Measurements from ENCODE around the gene IWS1.
"Not testable (repeated sequence)": the region's sequence is repeated elsewhere in the genome, so short reads cannot be mapped to it uniquely, and the experiment has no call there.

IWS1 gene

DNA sequence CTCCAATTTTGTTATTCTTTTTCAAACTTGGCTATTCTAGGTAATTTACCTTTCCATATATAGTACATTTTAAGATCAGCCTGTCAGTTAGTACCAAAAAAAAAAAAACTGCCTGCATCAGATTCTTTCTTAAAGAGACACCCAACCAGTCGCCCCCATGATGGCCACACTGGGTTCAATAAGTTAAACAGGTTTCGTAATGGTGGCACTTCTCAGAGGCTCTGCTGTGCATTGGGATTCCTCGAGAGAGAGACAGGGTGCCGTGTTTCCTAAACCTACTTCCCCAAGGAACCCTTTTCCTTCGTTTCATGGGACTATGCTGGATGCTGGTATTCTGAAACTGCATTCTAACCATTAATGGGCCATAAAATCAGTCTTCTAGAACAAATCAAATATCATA, 46.6 kb upstream of the IWS1 start:
- no peak for DNase-seq (ENCODE audit: low read depth)
- H3K4me3 ChIP-seq (ENCODE audit: low read depth, low read length), result no peak overlapping the region
- TF ChIP-seq, protein P1, sequence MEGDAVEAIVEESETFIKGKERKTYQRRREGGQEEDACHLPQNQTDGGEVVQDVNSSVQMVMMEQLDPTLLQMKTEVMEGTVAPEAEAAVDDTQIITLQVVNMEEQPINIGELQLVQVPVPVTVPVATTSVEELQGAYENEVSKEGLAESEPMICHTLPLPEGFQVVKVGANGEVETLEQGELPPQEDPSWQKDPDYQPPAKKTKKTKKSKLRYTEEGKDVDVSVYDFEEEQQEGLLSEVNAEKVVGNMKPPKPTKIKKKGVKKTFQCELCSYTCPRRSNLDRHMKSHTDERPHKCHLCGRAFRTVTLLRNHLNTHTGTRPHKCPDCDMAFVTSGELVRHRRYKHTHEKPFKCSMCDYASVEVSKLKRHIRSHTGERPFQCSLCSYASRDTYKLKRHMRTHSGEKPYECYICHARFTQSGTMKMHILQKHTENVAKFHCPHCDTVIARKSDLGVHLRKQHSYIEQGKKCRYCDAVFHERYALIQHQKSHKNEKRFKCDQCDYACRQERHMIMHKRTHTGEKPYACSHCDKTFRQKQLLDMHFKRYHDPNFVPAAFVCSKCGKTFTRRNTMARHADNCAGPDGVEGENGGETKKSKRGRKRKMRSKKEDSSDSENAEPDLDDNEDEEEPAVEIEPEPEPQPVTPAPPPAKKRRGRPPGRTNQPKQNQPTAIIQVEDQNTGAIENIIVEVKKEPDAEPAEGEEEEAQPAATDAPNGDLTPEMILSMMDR (IDR thresholded peaks at IDR 0.05; ENCODE audit: low read depth, low read length, missing control alignments), result no peak

DNA sequence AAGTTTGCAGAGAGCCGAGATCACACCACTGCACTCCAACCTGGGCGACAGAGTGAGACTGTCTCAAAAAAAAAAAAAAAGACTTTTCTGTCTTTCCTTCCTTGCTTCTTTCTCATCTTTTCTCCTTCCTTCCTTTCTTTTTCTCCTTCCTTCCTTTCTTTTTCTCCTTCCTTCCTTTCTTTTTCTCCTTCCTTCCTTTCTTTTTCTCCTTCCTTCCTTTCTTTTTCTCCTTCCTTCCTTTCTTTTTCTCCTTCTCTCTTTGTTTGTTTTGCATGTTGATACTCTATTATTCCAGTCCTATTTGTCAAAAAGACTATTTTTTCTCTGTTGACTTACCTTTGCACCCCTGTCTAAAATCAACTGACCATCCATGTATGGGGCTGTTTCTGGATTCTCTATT, 46.1 kb upstream of the IWS1 start:
- not testable (repeated sequence) for DNase-seq (ENCODE audit: low read depth); H3K4me3 ChIP-seq (ENCODE audit: low read depth, low read length)

DNA sequence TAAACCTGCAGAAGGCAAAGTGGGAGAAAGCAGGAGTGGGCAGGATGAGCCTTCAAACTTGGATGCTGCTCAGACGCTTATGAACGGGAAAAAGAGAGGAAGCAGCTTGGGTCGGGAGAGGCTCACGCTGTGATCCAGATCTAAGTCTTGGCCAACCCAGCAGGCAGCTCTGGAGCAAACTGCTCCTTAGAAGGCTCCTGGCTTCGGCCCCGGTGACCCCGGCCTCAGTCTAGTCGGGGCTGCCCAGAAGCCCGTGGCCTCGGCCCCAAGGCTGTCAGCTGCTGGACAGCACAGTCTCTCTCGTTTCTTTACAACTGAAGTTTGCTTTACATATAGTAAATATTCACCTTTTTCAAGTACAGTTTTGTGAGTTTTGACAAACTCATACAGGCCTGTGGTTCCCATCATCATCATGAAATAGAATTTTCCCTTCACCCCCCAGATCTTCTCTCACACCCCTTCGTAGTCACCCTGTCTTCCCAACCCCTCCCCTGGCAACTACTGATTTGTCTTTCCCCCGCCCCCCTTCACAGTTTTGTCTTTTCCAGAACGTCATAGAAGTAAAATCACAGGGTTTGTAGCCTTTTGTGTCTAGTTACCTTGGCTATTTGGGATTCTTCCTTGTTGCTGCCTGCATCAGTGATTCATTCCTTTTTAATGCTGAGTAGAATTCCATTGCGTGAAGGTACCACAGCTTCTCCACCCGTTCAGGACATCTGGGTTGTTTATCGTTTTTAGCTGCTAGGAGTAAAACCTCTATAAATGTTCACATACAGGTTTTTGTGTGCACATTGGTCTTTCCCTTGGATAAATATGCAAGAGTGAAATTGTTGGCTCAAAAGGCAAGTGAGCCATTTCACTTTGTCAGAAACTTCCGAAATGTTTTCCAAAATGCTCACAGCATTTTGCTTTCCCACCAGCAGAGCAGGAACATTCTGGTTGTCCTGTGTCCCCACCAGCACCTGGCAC, 44.3 kb upstream of the IWS1 start:
- DNase-seq (ENCODE audit: low read depth), result no peak
- TF ChIP-seq, protein P1 (IDR thresholded peaks at IDR 0.05; ENCODE audit: low read depth, low read length, missing control alignments), result no peak
- no peak overlapping the region for H3K4me3 ChIP-seq (ENCODE audit: low read depth, low read length)

DNA sequence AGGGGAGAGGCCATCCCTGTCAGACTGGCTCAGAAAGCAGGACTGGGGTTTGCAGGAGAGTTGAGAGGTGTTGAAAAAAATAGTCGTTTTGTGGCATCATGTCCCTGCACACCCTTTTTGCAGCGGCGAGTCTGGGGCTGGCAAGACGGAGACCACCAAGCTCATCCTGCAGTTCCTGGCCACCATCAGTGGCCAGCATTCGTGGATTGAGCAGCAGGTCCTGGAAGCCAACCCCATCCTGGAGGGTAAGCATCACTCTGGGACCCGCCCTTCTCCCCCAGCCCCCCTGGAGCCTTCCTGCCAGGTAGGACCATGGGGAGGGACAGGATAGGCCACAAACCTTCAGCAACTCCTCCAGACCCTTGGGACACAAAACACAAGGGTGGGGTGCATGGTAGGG, 43.4 kb upstream of the IWS1 start:
- no peak overlapping the region for H3K4me3 ChIP-seq (ENCODE audit: low read depth, low read length)
- TF ChIP-seq, protein P1 (IDR thresholded peaks at IDR 0.05; ENCODE audit: low read depth, low read length, missing control alignments), result no peak
- DNase-seq (ENCODE audit: low read depth), result no peak

DNA sequence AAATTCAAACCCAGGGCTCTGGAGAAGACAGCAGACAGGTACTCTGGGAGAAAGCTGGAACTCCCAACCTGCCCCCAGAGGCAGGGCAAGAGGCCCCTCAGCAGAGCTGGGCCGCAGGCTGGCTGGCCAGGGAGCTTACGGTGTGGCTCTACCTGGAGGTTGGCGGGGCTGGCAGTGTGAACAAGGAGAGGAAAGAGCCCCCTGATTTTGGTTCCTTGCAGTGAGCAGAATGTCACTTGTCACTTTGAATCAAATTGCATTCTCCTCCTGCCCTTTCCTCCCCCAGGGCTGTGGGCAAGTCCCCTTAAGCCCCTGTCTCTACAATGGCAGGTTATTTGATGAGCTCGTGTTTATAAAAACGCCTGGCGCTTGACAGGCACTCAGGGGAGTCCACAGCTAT, 41.8 kb upstream of the IWS1 start:
- TF ChIP-seq, protein P1 (IDR thresholded peaks at IDR 0.05; ENCODE audit: low read depth, low read length, missing control alignments), result no peak

DNA sequence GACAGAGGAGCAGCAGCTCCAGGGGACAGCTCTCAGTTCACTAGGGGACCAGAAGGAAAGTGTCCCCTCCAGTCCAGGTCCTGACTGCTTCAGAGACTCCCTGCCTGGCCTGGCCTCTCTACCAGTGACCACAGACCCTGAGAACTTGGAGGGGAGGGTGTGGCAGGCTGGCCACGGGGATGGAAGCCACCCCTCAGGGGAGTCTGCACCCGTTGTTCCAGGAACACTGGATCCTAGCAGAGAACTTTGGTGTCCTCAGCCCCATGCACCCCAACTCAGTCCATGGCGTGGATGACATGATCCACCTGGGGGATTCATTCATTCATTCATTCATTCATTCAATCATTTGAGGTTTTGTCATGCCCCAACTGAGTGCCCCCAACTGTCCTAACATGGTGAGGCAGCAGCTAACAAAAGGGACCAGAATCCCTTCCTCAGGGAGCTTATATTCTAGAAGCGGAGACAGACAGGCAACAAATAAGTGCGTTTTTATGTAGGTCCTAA, 41.1 kb upstream of the IWS1 start:
- H3K4me3 ChIP-seq (ENCODE audit: low read depth, low read length), result no peak overlapping the region
- DNase-seq (ENCODE audit: low read depth), result no peak
- TF ChIP-seq, protein P1 (IDR thresholded peaks at IDR 0.05; ENCODE audit: low read depth, low read length, missing control alignments), result no peak

More for the DNA sequence above, 41.8 kb upstream of the IWS1 start:
- no peak for DNase-seq (ENCODE audit: low read depth)
- H3K4me3 ChIP-seq (ENCODE audit: low read depth, low read length), result no peak overlapping the region

DNA sequence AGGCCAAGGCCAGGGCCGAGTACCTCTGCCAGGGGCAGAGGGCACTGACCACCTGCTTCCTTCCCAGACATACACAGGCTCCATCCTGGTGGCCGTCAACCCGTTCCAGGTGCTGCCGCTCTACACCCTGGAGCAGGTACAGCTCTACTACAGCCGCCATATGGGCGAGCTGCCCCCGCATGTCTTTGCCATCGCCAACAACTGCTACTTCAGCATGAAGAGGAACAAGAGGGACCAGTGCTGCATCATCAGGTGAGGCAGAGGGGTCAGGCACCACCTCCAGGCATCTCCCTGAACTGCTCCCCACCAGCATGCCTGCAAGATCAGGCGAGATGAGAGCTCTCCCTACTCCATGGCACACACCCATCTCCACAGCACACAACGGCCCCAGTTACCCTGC, 40.3 kb upstream of the IWS1 start:
- H3K4me3 ChIP-seq (ENCODE audit: low read depth, low read length), result no peak overlapping the region
- DNase-seq (ENCODE audit: low read depth), result no peak
- TF ChIP-seq, protein P1 (IDR thresholded peaks at IDR 0.05; ENCODE audit: low read depth, low read length, missing control alignments), result no peak

Measured in GM12864 (cell line).